T-helper 1 cell (primary cell): ENCODE measurements around the gene PARP12.

Experiments
- DNase-seq, 5 donors: peaks; one replicate each; pipeline ENCODE4 v3.0.0-alpha.2; 2012 to 2020

PARP12 gene

DNA sequence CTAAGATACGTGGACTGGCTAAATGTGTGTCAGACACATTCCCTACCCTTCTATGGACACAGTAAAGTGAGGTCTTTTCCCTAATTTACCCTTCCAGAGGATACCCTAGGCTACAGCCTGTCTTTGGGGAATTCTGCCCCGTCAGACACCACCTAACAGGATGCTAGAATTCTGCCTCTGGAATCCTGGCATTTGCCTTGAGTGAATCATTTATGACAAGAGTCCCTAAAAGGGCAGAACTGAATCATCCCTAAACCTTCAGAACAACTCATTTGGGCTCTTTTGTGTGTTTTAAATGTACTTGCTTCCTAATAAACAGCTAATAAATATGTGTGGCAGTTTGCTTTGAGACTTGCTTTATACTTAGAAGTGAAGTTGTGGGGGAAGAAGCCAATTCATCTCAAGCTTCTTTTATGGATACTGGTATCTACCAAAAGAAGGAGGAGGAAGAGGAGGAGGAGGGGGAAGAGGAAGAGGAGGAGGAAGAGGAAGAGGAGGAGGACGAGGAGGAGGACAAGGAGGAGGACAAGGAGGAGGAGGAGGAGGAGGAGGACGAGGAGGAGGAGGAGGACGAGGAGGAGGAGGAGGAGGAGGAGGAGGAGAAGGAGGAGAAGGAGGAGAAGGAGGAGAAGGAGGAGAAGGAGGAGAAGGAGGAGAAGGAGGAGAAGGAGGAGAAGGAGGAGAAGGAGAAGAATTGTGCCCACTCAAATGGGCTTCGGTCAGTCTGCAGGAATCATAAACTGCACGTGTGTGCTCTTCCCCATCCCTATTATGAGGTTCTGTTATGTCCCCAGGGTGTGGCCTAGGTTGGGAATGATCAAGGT lies 27.1 kb downstream of the PARP12 start:
- no peak for DNase-seq

DNA sequence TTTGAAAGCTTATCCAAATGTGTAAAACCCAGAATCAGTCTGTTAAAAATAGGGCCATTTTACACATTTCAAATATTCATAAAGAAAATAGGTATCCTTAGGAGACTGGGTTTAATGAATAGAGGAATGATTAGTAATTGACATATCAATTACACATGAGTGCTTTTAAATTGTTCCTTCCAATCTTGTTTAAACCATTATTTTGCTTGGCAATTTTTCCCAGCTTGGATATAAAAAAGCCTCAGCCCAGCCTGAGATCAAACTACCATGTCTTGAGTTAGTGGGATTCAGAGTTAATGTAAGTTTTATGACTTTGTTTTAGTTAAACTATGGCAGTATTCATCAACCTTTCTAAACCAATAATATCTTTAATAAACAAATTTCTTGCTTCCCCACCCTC lies 28.3 kb downstream of the PARP12 start:
- no peak for DNase-seq

DNA sequence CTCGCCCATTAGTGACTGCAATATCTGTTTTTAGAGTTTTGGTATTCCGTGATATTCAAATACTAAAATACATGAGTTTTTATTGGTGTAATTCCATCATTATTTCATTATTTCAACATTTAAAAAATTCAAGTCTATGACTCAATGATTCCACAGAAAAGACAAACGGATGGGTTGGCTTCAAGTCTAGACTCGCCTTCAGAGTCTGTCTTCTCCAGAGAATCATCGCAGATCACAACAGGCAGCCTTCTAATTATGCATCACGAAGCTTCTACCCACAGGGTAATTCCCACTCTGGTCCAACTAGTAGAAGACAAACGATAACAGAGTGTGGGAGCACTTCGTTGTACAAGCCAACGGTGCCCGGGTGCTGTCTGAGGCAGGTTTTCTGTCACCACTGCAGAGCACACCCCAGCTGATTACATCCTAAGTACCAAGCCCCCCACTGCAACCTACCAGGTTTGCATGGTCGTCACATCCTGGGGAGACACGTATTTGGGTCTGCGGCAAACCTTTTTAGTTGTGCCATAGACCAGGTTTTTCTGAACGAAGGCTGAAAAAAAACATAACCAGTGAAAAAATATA lies 28.9 kb downstream of the PARP12 start:
- no peak for DNase-seq

DNA sequence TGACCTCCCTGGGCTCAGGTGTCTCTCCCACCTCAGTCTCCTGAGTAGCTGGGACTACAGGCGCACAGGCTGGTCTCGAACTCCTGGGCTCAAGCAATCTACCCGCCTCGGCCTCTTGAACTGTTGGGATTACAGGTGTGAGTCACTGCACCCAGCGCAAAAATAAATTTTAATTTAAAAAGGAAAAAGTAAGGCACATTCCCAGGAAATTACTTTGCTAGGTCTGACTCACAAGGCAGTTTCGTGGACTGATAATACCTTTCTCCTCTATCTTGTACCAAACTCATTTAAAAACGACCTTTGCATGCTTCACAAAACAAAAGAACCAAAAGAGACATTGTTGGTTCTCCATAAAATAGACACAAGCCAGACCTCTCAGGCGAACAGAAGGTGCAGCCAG lies 29.7 kb downstream of the PARP12 start:
- no peak for DNase-seq

DNA sequence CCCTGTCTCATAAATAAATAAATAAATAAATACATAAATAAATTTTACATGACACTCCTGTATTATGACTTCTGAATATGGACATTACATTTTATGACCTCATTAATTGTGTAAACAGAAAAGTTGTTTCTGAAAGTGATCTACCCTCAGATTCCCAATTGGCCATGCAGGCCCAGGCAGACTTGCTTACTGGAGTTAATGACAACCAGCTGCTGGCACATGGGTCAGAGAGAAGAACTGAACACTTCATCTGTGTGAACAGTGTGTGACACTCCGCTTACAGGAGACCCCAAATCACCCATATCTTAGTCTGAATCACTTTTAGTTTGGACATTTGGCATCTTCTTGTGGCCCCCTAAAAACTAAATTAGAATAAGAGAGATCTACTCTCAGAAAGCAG lies 31.4 kb downstream of the PARP12 start:
- no peak for DNase-seq

DNA sequence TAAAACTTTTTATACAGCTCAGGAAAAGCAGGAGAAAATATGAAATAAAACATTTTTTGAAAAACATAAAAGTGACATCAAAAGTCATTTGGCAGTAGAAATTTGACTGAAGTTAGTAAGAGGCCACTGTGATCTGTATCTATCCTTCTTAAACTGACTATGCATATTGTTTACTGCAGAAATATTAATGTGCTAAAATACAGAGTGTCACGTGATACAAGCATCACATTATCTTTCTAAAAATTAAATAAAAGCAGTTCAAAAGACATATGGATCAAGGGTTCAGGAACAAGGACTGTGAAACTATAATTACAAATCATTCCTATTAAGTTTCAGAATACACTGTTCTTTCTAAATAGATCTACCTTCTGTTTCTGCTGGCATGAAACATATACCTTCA lies 33.7 kb downstream of the PARP12 start:
- no peak for DNase-seq

DNA sequence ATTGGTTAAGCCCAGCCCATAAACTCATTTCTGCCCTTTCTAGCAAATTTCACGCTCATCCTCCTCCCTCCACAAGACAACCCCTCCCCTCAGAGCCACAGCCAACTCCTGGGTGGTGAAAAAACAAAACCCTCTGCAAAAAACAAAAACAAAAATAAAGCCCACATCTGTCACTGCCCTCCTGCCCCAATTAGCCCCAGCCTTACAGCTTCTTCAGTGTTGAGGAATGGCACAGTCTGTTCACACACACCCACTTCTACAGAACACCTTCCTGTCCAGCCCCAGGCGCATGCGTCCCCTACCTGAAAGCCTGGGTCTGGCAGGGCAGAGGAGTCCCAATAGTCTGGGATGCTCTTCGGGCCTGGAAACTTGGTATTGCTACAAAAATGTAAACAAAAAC lies 34.4 kb downstream of the PARP12 start:
- DNase-seq = no peak

DNA sequence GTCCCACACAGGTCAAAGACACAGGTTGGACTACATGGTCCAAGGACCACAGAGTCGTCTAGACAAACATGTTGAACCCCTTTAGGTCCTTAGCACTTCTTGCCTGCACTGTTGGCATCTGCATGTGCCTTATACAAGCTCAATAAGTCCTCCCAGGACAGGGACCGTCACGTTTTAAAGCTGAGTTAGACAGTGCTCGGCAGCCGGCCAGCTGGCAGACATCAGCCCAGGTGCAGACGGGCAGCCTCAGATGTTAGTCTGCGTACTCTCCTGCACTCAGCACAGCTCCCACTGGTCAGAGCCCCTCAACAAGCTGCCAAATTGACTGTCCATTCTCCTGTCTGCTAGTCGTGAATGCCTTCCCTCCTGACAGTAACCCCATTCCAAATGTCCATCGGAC lies 34.9 kb downstream of the PARP12 start:
- no peak for DNase-seq

DNA sequence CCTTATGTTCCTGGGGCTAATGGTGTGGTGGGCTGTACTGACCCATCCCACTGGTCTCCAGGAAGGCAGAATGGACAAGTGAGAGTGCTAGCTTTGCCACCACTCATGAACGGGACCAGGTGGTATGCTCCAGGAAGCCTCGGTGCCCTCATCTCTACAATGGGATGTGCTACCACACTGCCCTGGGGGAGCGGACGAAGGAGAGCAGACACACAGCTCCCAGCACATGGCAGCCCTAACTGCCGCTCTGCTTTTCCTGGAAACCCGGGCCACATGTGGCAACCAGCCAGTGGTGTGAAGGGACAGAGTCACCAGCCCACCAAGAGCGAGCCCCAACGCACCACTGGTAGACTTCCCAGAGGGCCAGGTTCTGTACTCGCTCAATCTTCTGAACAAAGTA lies 35.8 kb downstream of the PARP12 start:
- DNase-seq = no peak

DNA sequence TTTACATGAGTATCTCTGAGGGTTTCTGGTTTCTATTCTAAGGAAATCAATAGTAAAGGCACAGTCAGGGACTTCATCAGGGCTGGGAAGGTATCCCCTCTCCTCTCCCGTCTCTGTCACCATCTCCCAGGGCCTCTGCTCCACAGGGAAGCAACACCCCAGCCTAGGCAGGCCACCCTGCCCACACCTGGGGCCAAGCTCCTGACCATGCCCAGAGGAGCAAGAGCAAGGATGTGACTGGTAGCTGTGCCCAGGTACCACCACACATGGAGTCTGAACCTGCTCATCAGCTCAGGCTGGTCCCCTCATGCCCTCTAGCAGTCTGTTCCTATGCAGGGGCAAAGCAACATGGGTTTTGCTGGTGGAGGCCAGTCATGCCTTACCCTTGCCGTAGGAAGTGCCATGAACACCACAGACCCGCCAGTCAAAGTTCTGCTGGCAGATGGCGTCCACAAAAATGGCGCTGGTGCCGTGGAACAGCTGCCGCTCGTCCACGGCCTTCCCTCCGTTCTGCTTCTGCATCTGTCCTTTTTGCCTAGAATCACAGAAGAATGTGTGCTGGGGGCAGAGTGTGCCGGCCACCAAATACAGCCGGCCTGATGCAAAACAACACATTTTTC lies 36.8 kb downstream of the PARP12 start:
- no peak for DNase-seq

DNA sequence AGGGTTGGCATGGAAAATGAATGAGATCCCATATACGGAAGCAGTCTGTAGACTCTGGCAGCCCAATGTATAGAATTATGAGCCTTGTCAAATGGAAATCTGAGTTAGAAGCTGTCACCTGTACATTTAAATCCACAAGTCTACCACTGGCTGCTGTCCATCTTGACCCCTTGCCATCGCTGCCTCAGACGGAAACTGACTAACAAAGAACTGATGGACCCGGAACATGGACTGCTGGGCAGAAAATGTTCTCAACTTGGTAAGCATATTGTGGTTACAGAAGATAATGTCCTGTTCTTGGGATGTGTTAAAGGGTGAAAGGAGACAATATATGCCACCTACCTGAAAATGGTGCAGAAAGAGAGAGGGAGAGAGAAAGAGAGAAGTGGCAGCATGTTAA lies 37.5 kb downstream of the PARP12 start:
- DNase-seq = no peak

DNA sequence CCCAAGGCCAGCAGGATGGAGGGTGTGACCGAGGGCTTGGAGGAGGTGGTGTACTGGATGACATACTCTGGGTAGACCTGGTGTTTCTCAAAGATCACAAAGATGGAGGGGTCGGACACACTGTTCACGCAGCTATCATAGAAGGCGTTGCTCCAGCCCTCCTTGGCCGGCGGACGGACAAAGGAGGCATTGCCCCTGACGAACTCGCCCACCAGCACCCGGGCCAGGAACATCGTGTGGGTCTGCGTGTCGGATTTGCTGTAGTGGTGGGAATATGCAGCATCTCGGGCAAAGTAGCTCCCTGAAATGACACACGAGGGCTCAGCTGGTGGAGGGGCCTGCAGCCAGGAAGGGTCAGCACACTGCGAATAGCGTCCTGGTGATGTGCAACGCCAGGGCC lies 38.2 kb downstream of the PARP12 start:
- DNase-seq = no peak

DNA sequence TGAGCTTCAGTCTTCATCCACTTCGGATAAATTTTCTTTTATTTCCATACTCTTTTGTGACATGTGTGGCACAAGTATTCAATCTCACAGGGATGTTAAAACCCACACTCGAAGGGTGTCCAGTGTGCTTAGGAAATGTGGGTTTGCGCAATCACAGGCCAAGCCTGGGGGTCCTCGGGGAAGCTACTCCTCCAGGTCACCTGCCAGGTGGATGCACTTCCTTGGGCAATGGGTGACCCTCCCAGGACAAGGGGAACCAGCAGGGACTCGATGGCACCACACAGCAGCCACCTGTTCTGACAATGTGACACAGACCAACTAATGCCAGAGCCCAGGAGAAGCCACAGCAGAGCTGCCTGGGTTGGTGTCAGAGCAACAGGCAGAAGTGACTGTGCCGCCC lies 39.0 kb downstream of the PARP12 start:
- DNase-seq = no peak

DNA sequence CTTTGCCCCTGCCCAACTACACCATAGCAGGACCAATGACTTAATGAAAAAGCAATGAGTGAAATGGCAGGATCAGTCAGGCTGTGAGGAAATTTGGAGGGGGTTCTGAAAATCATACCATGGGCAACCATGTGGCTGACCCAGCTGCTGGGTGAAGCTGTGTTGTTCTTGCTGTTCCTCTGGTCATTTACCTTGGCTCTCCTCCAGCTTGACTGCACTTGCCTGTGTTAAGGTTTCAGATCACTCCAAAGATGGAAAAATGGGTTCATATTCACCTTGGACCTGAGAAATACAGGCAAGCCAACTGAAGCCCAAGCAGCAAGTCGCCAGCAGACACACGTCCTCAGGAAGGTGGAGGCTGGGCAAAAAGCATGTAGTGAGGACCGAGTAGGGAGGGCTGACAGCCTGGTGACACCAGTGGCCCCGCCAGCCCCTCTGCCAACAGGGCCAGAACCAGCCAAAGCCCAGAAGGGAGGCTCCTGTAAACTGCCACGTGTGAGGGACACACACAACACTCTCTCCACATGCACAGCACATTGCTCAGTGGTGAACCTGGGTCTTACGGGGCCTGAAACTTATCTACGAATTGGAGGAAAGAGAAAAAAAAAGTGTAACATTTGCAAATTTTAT lies 40.1 kb downstream of the PARP12 start:
- no peak for DNase-seq

DNA sequence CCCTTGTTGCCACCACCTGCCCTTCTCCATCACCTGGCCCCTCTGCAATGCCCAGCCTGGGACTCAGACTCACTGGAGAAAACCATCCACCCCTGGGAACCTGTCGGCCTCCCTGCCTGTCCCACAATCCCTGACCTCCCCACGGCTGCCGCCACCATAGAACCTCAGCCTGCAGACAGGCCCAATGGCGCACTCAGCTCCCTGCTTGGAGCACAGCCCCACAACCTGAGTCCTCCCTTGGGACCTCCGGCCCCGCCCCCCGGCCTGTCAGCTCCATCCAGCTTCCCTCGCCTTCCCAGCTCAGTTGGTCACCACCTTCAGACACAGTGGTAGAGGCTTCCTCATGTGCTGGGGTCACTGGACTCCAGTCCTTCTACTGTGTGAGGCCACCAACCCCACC lies 41.1 kb downstream of the PARP12 start:
- DNase-seq = no peak

DNA sequence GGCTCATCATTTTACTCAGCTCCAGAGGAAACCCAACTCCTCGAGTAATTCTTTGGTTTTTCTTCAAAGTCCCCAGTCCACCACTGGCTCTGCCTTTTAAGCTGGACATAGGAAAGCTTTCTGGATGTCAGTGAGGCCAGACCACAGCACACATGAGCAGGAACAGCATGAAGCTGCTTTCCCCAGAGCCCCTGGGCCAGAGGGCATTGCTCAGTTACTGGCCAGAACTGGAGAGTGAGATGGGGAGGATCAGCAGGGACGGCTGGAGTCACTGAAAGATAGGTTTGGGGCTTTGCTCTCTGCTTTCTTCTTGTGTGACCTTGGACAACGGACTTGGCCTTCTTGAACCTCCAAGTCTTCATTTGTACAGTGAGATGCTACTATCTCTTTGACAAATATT lies 43.1 kb downstream of the PARP12 start:
- no peak for DNase-seq

DNA sequence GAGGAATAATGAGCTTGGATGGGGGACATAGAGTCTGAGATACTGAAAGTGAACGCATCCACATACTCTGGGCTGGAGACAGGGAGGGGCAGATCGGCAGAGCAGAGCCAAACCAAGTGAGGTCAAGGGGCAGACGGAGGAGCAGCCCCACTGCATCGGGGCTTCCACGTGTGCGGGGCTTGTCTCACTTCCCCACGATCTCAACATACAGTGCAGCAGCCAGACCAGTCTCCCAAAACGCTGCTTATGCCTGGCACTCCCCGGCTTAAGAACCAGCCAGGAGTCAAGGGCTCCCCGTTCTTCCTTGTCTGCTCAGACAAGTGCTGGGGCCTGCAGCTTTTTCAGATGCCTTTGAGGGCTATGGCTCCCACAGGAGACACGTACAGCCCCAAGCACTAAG lies 43.6 kb downstream of the PARP12 start:
- DNase-seq = no peak

DNA sequence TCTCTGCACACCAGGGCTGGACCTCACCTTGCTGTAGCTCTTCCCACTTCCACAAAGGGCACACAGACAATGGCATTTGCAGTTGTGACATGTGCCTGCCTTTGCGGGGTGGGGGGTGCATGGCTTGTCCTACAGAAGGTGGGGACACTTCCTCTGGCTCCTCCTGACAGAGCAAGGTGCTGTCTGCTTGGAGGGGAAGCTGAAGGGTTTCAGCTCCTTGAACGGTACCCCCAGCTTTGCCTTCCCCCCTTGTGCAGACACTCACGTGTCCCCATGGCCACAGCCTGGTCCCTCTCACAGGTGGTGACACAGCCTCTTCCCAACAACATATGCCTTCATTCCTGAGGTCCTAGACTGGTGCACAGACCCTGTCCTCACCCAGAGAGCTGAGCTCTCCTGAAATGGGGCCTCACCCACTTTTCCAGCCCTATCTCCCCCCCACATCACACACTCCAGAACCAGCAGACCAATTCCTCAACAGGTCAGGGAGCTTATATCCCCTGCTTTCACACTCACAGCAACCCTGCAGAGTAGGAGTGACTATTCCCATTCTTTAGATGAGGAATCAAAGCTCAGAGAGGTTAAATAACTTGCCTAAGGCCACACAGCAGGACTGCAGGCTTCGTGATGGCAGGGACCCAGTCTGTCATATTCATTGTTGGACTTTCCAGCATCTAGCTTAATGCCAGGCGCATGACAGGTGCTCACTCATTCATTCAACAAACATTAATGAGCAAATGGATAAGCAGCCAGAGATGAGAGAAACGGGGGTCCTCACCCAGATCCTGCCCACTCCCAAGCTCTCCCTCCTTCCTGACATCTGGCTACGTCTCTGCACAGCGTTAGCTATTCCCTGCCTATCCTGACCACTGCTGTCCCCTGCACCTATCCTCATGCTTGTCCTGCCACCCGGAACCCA lies 44.4 kb downstream of the PARP12 start:
- no peak for DNase-seq

DNA sequence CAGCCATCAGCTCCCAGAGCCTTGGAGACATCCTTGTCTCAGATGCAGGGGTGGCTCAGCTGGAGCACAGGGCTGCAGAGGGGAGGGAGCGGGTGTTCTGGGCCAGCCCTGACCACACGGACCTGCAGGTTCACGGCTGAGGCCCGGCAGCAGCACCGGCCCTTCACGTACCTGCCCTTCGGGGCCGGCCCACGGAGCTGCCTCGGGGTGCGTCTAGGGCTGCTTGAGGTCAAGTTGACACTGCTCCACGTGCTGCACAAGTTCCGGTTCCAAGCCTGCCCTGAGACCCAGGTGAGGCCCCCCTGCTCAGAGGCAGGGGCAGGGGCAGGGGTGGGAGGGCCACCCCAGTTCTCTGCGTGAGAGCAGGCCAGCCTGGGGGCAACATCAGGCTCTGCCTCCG lies 45.2 kb downstream of the PARP12 start:
- no peak for DNase-seq

DNA sequence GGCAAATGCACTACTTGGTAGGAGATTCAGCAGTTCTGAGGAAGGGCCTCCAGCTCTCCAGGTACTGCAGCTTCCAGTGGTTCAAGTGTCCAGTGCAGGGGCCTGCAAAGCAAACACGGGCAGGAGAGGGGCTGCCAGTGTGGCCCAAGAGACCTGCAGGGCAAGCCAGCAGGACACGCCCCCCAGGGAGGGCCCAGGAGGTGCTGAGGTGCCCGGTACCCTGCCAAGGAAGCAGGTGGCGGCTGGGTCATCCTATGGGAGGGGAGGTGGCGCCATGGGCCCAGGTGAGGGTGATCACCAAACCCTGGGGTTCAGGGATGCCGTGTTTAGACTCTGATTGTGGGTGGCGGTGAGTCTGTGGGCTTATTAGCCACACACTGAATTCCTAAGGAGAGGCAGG lies 45.7 kb downstream of the PARP12 start:
- DNase-seq = no peak

DNA sequence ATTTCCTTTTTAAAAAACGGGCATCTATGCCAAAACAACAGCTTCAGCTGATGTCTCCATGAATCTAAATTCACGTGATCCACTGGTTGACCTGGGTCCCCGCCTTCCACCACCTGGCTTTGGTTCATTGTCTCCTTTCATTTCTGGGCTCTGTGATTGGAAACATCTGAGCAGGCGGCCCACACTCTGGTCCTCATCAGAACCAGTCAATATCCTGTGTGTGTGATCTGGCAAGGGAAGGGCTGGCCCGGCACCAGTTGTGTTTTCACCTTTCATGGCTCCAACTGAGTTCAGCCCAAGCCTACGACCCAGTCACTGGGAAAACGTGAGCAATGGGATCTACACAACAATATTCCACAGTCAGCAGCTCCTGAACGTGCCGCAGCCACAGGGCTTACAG lies 46.2 kb downstream of the PARP12 start:
- DNase-seq = no peak

DNA sequence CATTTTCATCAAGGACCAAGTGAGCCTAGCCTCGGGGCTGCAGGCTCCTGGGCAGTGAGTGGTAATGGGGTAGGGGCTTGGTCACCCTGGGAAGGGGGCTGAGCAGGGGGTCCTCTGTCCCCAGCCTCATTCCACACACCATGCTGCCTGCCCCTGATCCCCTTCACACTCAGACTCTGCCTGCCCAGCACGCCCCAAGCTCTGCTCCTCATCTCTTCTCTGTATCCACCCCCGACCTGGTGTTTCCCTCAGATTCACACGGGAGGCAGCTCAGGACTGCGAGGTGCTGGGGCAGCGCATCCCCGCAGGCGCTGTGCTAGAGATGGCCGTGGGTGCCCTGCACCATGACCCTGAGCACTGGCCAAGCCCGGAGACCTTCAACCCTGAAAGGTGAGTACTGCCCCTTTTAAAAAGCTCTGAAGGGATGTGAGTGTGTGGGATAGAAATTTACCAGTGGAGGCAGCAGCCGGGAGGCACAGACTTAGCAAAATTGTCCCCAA lies 47.2 kb downstream of the PARP12 start:
- DNase-seq = no peak

DNA sequence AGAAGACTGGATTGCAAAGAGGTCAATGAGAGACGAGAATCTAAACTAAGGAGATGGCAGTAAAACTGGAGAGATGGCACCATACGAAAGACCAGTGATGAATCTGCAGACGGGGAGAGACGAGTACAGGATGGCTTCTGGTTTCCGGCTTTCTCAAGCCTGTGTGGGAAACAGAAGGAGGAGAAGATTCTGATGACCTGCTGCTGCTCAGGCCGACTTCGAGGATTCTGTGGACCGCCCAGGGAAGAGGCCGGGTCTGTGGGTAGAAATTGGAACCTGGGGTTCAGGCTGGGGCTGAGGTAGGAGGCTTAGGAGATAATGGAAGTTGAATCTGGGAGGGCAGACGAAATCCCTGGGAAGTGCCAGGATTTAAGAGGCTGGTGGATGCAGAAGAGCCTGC lies 48.6 kb downstream of the PARP12 start:
- no peak for DNase-seq
